Central memory CD8-positive, alpha-beta T cell (primary cell): Measurements from ENCODE around the gene MAGEA12.
"Not testable (repeated sequence)": the region's sequence is repeated elsewhere in the genome, so short reads cannot be mapped to it uniquely, and the experiment has no call there.

ENCODE experiments used
- ATAC-seq: fragments of 150-1000 bp; cut with Tn5 transposase; replicated peaks from 2 replicates; pipeline ENCODE4 v1.10.0; 2022; ENCODE audit warnings: mild to moderate bottlenecking, moderate FRiP score, moderate number of reproducible peaks; ENCODE audit not compliant: poor library complexity, severe bottlenecking; ENCODE audit errors: extremely low read depth
- DNase-seq, 2 donors: peaks; one replicate each; pipeline ENCODE4 v3.0.0; 2021; ENCODE audit warnings: low spot score in 2 of 2
- H3K27ac Mint-ChIP-seq: one replicate; pipeline ENCODE4 v1.8.0; 2022; ENCODE audit warnings: low read depth, mild to moderate bottlenecking, moderate library complexity, mixed read lengths
- H3K27me3 Mint-ChIP-seq: one replicate; pipeline ENCODE4 v1.8.0; 2022; ENCODE audit warnings: mixed read lengths
- H3K36me3 Mint-ChIP-seq: one replicate; pipeline ENCODE4 v1.8.0; 2022; ENCODE audit warnings: mild to moderate bottlenecking, moderate library complexity, mixed read lengths; ENCODE audit not compliant: insufficient read depth
- H3K4me1 Mint-ChIP-seq: one replicate; pipeline ENCODE4 v1.8.0; 2022; ENCODE audit warnings: mixed read lengths
- H3K4me3 Mint-ChIP-seq: one replicate; pipeline ENCODE4 v1.8.0; 2022; ENCODE audit warnings: mild to moderate bottlenecking, moderate library complexity, mixed read lengths
- H3K9me3 Mint-ChIP-seq: one replicate; pipeline ENCODE4 v1.8.0; 2022; ENCODE audit warnings: mixed read lengths

The MAGEA12 gene

GRCh38 chrX:152733261-152733975 lies at the start of gene MAGEA12, which contains the start of gene CSAG1:
Gene MAGEA12 (plus strand): TSS chrX:152733757. CDS start chrX:152736162, 2,405 bp downstream.
Gene CSAG1 (minus strand): TSS chrX:152733721. CDS start chrX:152732460, 1,261 bp downstream.
- ATAC-seq, result no peak
- H3K27ac Mint-ChIP-seq, result no peak within 1 kb of the TSS
- H3K4me1 Mint-ChIP-seq, result no peaks in the 10 kb centered on the region
- H3K36me3 Mint-ChIP-seq, result no peaks in the 10 kb centered on the region
- no peaks in the 10 kb centered on the region for H3K27me3 Mint-ChIP-seq
- no peak within 1 kb of the TSS for H3K4me3 Mint-ChIP-seq
- no peak for DNase-seq
- no peaks in the 10 kb centered on the region for H3K9me3 Mint-ChIP-seq

- H3K27ac Mint-ChIP-seq, H3K9me3 Mint-ChIP-seq, ATAC-seq, H3K4me3 Mint-ChIP-seq, DNase-seq, H3K4me1 Mint-ChIP-seq, H3K27me3 Mint-ChIP-seq, H3K36me3 Mint-ChIP-seq: not testable (repeated sequence)
Observed at GRCh38 chrX:152697952-152698931, 35.3 kb upstream of the MAGEA12 start, which contains the start of gene MAGEA3. Gene MAGEA3 (plus strand): TSS chrX:152698794. CDS start chrX:152700833, 2,039 bp downstream.

- not testable (repeated sequence) for H3K9me3 Mint-ChIP-seq, H3K36me3 Mint-ChIP-seq, ATAC-seq, DNase-seq, H3K27ac Mint-ChIP-seq, H3K4me3 Mint-ChIP-seq, H3K27me3 Mint-ChIP-seq, H3K4me1 Mint-ChIP-seq
Observed at GRCh38 chrX:152700390-152700789, 33.2 kb upstream of the MAGEA12 start.

- H3K27me3 Mint-ChIP-seq, H3K4me1 Mint-ChIP-seq, H3K4me3 Mint-ChIP-seq, H3K36me3 Mint-ChIP-seq, DNase-seq, ATAC-seq, H3K27ac Mint-ChIP-seq, H3K9me3 Mint-ChIP-seq: not testable (repeated sequence)
Observed at GRCh38 chrX:152706500-152706899, 27.1 kb upstream of the MAGEA12 start.

- not testable (repeated sequence) for H3K27me3 Mint-ChIP-seq, H3K4me1 Mint-ChIP-seq, H3K36me3 Mint-ChIP-seq, H3K9me3 Mint-ChIP-seq, ATAC-seq, H3K4me3 Mint-ChIP-seq, H3K27ac Mint-ChIP-seq, DNase-seq
Observed at GRCh38 chrX:152709173-152709572, 24.4 kb upstream of the MAGEA12 start, which contains the start of gene CSAG2. Gene CSAG2 (minus strand): TSS chrX:152709273. CDS start chrX:152709112, 161 bp downstream.

- H3K9me3 Mint-ChIP-seq, H3K4me1 Mint-ChIP-seq, ATAC-seq, H3K36me3 Mint-ChIP-seq, H3K27me3 Mint-ChIP-seq, H3K4me3 Mint-ChIP-seq, DNase-seq, H3K27ac Mint-ChIP-seq: not testable (repeated sequence)
Observed at GRCh38 chrX:152713195-152713594, 20.4 kb upstream of the MAGEA12 start.

GRCh38 chrX:152713815-152714787 lies 19.5 kb upstream of the MAGEA12 start, which contains the start of gene MAGEA2B:
Gene MAGEA2B (plus strand): TSS chrX:152714628. CDS start chrX:152717107, 2,479 bp downstream.
- not testable (repeated sequence) for H3K4me3 Mint-ChIP-seq, DNase-seq, H3K36me3 Mint-ChIP-seq, H3K27me3 Mint-ChIP-seq, H3K9me3 Mint-ChIP-seq, H3K27ac Mint-ChIP-seq, ATAC-seq, H3K4me1 Mint-ChIP-seq

- no peak for ATAC-seq
- H3K27me3 Mint-ChIP-seq, result peaks cover 13% of the 10 kb centered on the region
Observed at GRCh38 chrX:152725409-152725808, 8.1 kb upstream of the MAGEA12 start.

GRCh38 chrX:152734143-152734858 lies 744 bp downstream of the MAGEA12 start:
- H3K27ac Mint-ChIP-seq, H3K36me3 Mint-ChIP-seq, H3K27me3 Mint-ChIP-seq, DNase-seq, ATAC-seq, H3K4me1 Mint-ChIP-seq, H3K4me3 Mint-ChIP-seq, H3K9me3 Mint-ChIP-seq: not testable (repeated sequence)

More at GRCh38 chrX:152725409-152725808, 8.1 kb upstream of the MAGEA12 start:
- H3K27ac Mint-ChIP-seq, result no peak overlapping the region
- no peaks in the 10 kb centered on the region for H3K36me3 Mint-ChIP-seq
- H3K4me3 Mint-ChIP-seq, result no peak overlapping the region
- no peaks in the 10 kb centered on the region for H3K9me3 Mint-ChIP-seq
- no peak for DNase-seq
- H3K4me1 Mint-ChIP-seq, result no peaks in the 10 kb centered on the region

- ATAC-seq (no peak), DNase-seq (no peak)
- Mint-ChIP-seq H3K4me1 (no peaks in the 10 kb centered on the region), H3K9me3 (no peaks in the 10 kb centered on the region), H3K4me3 (no peak overlapping the region), H3K36me3 (no peaks in the 10 kb centered on the region), H3K27ac (no peak overlapping the region), H3K27me3 (no peaks in the 10 kb centered on the region)
Observed at GRCh38 chrX:152735101-152735500, 1.5 kb downstream of the MAGEA12 start.

GRCh38 chrX:152735860-152736511 lies 2.4 kb downstream of the MAGEA12 start:
- ATAC-seq, result no peak

More at GRCh38 chrX:152735860-152736511, 2.4 kb downstream of the MAGEA12 start:
- no peak overlapping the region for H3K4me3 Mint-ChIP-seq
- H3K27ac Mint-ChIP-seq, result no peak overlapping the region
- no peaks in the 10 kb centered on the region for H3K9me3 Mint-ChIP-seq
- no peak for DNase-seq
- H3K36me3 Mint-ChIP-seq, result no peaks in the 10 kb centered on the region
- no peaks in the 10 kb centered on the region for H3K4me1 Mint-ChIP-seq
- H3K27me3 Mint-ChIP-seq, result no peaks in the 10 kb centered on the region
